HCT116 (cell line): Measurements from ENCODE around the gene EXOC4. TPM values are rescaled to one million over a fixed set of nuclear protein-coding genes. Genes with fewer than 3 reads are reported as not detected.

Experiments
- ATAC-seq: fragments of 200-7000 bp; cut with Tn5 transposase; 2 replicates; pipeline ENCODE4 v1.9.1; 2020; ENCODE audit warnings: mild to moderate bottlenecking, moderate library complexity
- BruUV-seq: library from RNA; stranded (reverse); fragments of 400-500 nt; replicated peaks from 2 replicates; lab custom pipeline; 2021; lab: Mats Ljungman, UMichigan
- CTCF ChIA-PET: fragments of 300-600 bp; sonication (Branson Sonifier 250); formaldehyde crosslinking; loops from one replicate; lab custom pipeline; 2021; ENCODE audit warnings: antibody characterized with exemption; lab: Charles Lee
- POLR2A ChIA-PET: fragments of 300-600, 350-600 bp; sonication (Branson Sonifier 250); formaldehyde crosslinking; loops from one replicate; lab custom pipeline; 2021; ENCODE audit warnings: antibody characterized with exemption; lab: Charles Lee
- RAD21 ChIA-PET, 2 experiments: fragments of 300-600 bp; sonication (Branson Sonifier 250); formaldehyde crosslinking; loops; one replicate each; lab custom pipeline; 2023; ENCODE audit warnings: low total read pairs in 2 of 2; ENCODE audit not compliant: uncharacterized antibody in 2 of 2, unreplicated experiment in 2 of 2, low non-redundant PET in 1 of 2; lab: Charles Lee
- DNase-seq: peaks from one replicate; pipeline ENCODE4 v3.0.0-alpha.2; 2010; ENCODE audit warnings: low read depth, low spot score
- H2AFZ ChIP-seq: fragments of 200-600 bp; shearing (Covaris generic), sonication (generic); 2 replicates; pipeline ENCODE4 v1.6.1; 2017; ENCODE audit warnings: low read depth, mixed run types, mixed read lengths, antibody characterized with exemption, low read length; ENCODE audit not compliant: poor library complexity, severe bottlenecking
- H3K27ac ChIP-seq: 2 replicates; pipeline ENCODE4 v1.5.1; 2012; ENCODE audit warnings: low read depth, low read length
- H3K27me3 ChIP-seq: fragments of 200-600 bp; sonication (generic); 2 replicates; pipeline ENCODE4 v1.6.1; 2016; ENCODE audit warnings: mixed run types, low read length, mixed read lengths; ENCODE audit not compliant: insufficient read depth
- H3K36me3 ChIP-seq, 2 experiments: fragments of 200-500 bp in 1 of 2; fragments of 200-600 bp in 1 of 2; sonication (Bioruptor generic) in 1 of 2; sonication (generic) in 1 of 2; 2 replicates each; pipeline versions ENCODE4 v1.5.1 to v1.6.1; 2014 to 2016; ENCODE audit warnings: low read length in 2 of 2, inconsistent platforms in 1 of 2, mixed read lengths in 1 of 2, mixed run types in 1 of 2; ENCODE audit not compliant: insufficient read depth in 2 of 2, control insufficient read depth in 1 of 2
- H3K4me1 ChIP-seq, 2 experiments: fragments of 200-600 bp in 1 of 2; sonication (generic) in 1 of 2; 2 replicates each; pipeline versions ENCODE4 v1.5.1 to v1.6.1; 2012 to 2017; ENCODE audit warnings: low read length in 2 of 2, inconsistent platforms in 1 of 2, mild to moderate bottlenecking in 1 of 2, mixed read lengths in 1 of 2, mixed run types in 1 of 2, moderate library complexity in 1 of 2; ENCODE audit not compliant: insufficient read depth in 2 of 2, control insufficient read depth in 1 of 2
- H3K4me2 ChIP-seq: fragments of 200-600 bp; sonication (generic); 2 replicates; pipeline ENCODE4 v1.6.1; 2017; ENCODE audit warnings: mixed run types, low read length, mixed read lengths
- H3K4me3 ChIP-seq, 2 experiments: fragments of 200-600 bp in 1 of 2; sonication (generic) in 1 of 2; replicated peaks in 1 of 2; 2 replicates each; pipeline ENCODE4 v1.5.1; 2011 to 2016; ENCODE audit warnings: low read length in 2 of 2, control low read depth in 1 of 2, low read depth in 1 of 2, mild to moderate bottlenecking in 1 of 2, mixed read lengths in 1 of 2, mixed run types in 1 of 2
- H3K79me2 ChIP-seq: fragments of 200-600 bp; sonication (generic); 2 replicates; pipeline ENCODE4 v1.6.1; 2017; ENCODE audit warnings: mild to moderate bottlenecking, mixed run types, low read length, moderate library complexity, mixed read lengths; ENCODE audit not compliant: insufficient read depth
- H3K9ac ChIP-seq: fragments of 200-600 bp; sonication (generic); 2 replicates; pipeline ENCODE4 v1.6.1; 2016; ENCODE audit warnings: low read length, mixed read lengths
- H3K9me2 ChIP-seq: fragments of 200-600 bp; sonication (generic), shearing (Covaris generic); 2 replicates; pipeline ENCODE4 v1.6.1; 2017; ENCODE audit warnings: mixed run types, mild to moderate bottlenecking, moderate library complexity; ENCODE audit not compliant: insufficient read depth
- H3K9me3 ChIP-seq, 2 experiments: fragments of 200-500 bp in 1 of 2; fragments of 200-600 bp in 1 of 2; sonication (Bioruptor generic) in 1 of 2; sonication (generic) in 1 of 2; 2 replicates each; pipeline ENCODE4 v1.6.1; 2014 to 2017; ENCODE audit warnings: low read length in 2 of 2, mixed read lengths in 2 of 2, inconsistent platforms in 1 of 2, low read depth in 1 of 2, mild to moderate bottlenecking in 1 of 2, mixed run types in 1 of 2, moderate library complexity in 1 of 2; ENCODE audit not compliant: control insufficient read depth in 1 of 2, insufficient read depth in 1 of 2
- H4K20me1 ChIP-seq: fragments of 200-600 bp; sonication (generic), shearing (Covaris generic); 2 replicates; pipeline ENCODE4 v1.6.1; 2017; ENCODE audit warnings: mixed run types, mild to moderate bottlenecking, moderate library complexity; ENCODE audit not compliant: insufficient read depth
- CEBPB ChIP-seq: IDR thresholded peaks from 2 replicates; pipeline ENCODE4 v1.6.1; 2012; ENCODE audit warnings: low read depth
- ELF1 ChIP-seq: IDR thresholded peaks from 2 replicates; pipeline ENCODE4 v1.6.1; 2012; ENCODE audit warnings: low read depth, borderline replicate concordance
- EZH2 ChIP-seq: fragments of 200-600 bp; sonication (generic); IDR thresholded peaks from 2 replicates; pipeline ENCODE4 v1.6.1; 2017; ENCODE audit warnings: antibody characterized with exemption, mixed run types
- FOSL1 ChIP-seq: IDR thresholded peaks from 2 replicates; pipeline ENCODE4 v1.6.1; 2012; ENCODE audit warnings: low read depth
- JUND ChIP-seq: IDR thresholded peaks from 2 replicates; pipeline ENCODE4 v1.6.1; 2012
- MAX ChIP-seq: IDR thresholded peaks from 2 replicates; pipeline ENCODE4 v1.6.1; 2012
- POLR2A ChIP-seq: IDR thresholded peaks from 2 replicates; pipeline ENCODE4 v1.7.0; 2011; ENCODE audit warnings: borderline replicate concordance; ENCODE audit not compliant: insufficient read depth, insufficient read length; ENCODE audit errors: extremely low read depth
- POLR2AphosphoS5 ChIP-seq: IDR thresholded peaks from 2 replicates; pipeline ENCODE4 v1.6.1; 2011; ENCODE audit warnings: mild to moderate bottlenecking, low read depth, low read length, moderate library complexity
- RAD21 ChIP-seq: IDR thresholded peaks from 2 replicates; pipeline ENCODE4 v1.6.1; 2012; ENCODE audit warnings: low read depth, mild to moderate bottlenecking
- SIN3A ChIP-seq: IDR thresholded peaks from 2 replicates; pipeline ENCODE4 v1.6.1; 2012; ENCODE audit warnings: low read depth
- SP1 ChIP-seq: IDR thresholded peaks from 2 replicates; pipeline ENCODE4 v1.6.1; 2012; ENCODE audit warnings: low read depth
- SRF ChIP-seq: IDR thresholded peaks from 2 replicates; pipeline ENCODE4 v1.6.1; 2012; ENCODE audit warnings: low read depth
- YY1 ChIP-seq: IDR thresholded peaks from 2 replicates; pipeline ENCODE4 v1.6.1; 2011; ENCODE audit warnings: low read length, low read depth, moderate library complexity, mild to moderate bottlenecking; ENCODE audit not compliant: insufficient replicate concordance; ENCODE audit errors: extremely low read depth
- ZBTB33 ChIP-seq: IDR thresholded peaks from 2 replicates; pipeline ENCODE4 v1.6.1; 2011; ENCODE audit warnings: mild to moderate bottlenecking, low read length, moderate library complexity; ENCODE audit not compliant: insufficient replicate concordance; ENCODE audit errors: extremely low read depth
- ZNF274 ChIP-seq: fragments of 200-500 bp; sonication (Bioruptor generic); IDR thresholded peaks from 2 replicates; pipeline ENCODE4 v1.6.1; 2014; ENCODE audit warnings: mild to moderate bottlenecking, low read depth, low read length, inconsistent platforms
- intact Hi-C: fragments of 100-400 bp; cut with micrococcal nuclease; formaldehyde crosslinking; loops from 2 replicates; pipeline ENCODE4 v1.10.0; 2022
- total RNA-seq: library from RNA; stranded (reverse); gene quantifications from one replicate; pipeline ENCODE4 v1.2.1, GENCODE V29; 2021; ENCODE audit not compliant: unreplicated experiment
- TF ChIP-seq, protein P1 (sequence below), 3 experiments: fragments of 200-600 bp in 1 of 3; sonication (generic) in 1 of 3; IDR thresholded peaks in 2 of 3; conservative IDR thresholded peaks in 1 of 3; 2 replicates each; pipeline ENCODE4 v1.5.1; 2012 to 2017; ENCODE audit warnings: low read depth in 2 of 3, low read length in 2 of 3, antibody characterized with exemption in 1 of 3, borderline replicate concordance in 1 of 3, control low read depth in 1 of 3, mild to moderate bottlenecking in 1 of 3, mixed read lengths in 1 of 3, mixed run types in 1 of 3, moderate library complexity in 1 of 3; ENCODE audit not compliant: insufficient read depth in 1 of 3
- TF ChIP-seq, protein P2 (sequence below): IDR thresholded peaks from 2 replicates; pipeline ENCODE4 v1.6.1; 2012

EXOC4 gene
- total RNA-seq, 1 experiment from 2014 or later: 40.3 TPM

DNA sequence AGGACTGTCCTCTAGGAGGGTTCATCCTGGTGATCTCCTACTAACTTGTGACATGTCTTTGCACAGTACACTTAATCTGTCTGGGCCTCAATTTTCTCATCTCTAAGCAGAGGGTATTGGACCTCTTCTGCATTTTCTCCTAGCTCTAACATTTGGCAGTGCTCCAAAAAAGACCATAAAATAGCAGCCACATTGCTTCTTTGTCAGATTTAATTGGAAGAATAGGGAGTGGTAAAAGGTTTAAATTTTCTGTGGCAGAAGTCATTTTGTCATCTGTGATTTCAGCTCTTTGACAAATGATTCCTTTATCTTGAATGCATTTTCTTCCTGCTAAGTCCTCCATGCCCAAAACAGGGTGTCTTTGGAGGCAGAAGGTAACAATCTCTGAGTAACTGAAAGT lies 584.3 kb downstream of the EXOC4 start (continued):
- TF ChIP-seq, protein P1, sequence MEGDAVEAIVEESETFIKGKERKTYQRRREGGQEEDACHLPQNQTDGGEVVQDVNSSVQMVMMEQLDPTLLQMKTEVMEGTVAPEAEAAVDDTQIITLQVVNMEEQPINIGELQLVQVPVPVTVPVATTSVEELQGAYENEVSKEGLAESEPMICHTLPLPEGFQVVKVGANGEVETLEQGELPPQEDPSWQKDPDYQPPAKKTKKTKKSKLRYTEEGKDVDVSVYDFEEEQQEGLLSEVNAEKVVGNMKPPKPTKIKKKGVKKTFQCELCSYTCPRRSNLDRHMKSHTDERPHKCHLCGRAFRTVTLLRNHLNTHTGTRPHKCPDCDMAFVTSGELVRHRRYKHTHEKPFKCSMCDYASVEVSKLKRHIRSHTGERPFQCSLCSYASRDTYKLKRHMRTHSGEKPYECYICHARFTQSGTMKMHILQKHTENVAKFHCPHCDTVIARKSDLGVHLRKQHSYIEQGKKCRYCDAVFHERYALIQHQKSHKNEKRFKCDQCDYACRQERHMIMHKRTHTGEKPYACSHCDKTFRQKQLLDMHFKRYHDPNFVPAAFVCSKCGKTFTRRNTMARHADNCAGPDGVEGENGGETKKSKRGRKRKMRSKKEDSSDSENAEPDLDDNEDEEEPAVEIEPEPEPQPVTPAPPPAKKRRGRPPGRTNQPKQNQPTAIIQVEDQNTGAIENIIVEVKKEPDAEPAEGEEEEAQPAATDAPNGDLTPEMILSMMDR (IDR thresholded peaks at IDR 0.05 in 2 of 3, conservative IDR thresholded peaks at IDR 0.05 in 1 of 3; ENCODE audit: borderline replicate concordance in 1 of 3, insufficient read depth in 1 of 3, low read depth in 2 of 3, low read length in 2 of 3): no peak
- TF ChIP-seq FOSL1 (no peak), SRF (no peak), RAD21 (no peak), JUND (no peak)

- Histone ChIP-seq H3K4me2 (no peak overlapping the region), H4K20me1 (no peaks in the 10 kb centered on the region), H3K9ac (no peak overlapping the region), H3K4me1 (no peaks in the 10 kb centered on the region), H3K36me3 (no peaks in the 10 kb centered on the region), H3K79me2 (no peaks in the 10 kb centered on the region), H3K27ac (no peak overlapping the region), H3K9me2 (no peaks in the 10 kb centered on the region), H3K27me3 (no peaks in the 10 kb centered on the region), H2AFZ (no peak overlapping the region), H3K4me3 (no peak overlapping the region), H3K9me3 (no peaks in the 10 kb centered on the region)
- ChIA-PET RAD21 (no interaction called here), POLR2A (no interaction called here), CTCF (no interaction called here)
- DNase-seq (no peak), ATAC-seq (no peak)
- BruUV-seq: no TSS peak
- intact Hi-C loops: no loop called here
- no peak for TF ChIP-seq SP1
- no peak for TF ChIP-seq CEBPB
- TF ChIP-seq YY1: no peak
- TF ChIP-seq, protein P2, sequence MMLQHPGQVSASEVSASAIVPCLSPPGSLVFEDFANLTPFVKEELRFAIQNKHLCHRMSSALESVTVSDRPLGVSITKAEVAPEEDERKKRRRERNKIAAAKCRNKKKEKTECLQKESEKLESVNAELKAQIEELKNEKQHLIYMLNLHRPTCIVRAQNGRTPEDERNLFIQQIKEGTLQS: no peak
- TF ChIP-seq MAX: no peak
- no peak for TF ChIP-seq POLR2AphosphoS5
- no peak for TF ChIP-seq JUND
- TF ChIP-seq ZNF274: no peak
- TF ChIP-seq ELF1: no peak
- TF ChIP-seq SRF: no peak
- TF ChIP-seq FOSL1: no peak
- no peak for TF ChIP-seq ZBTB33
- TF ChIP-seq SIN3A: no peak
- no peak for TF ChIP-seq EZH2
- TF ChIP-seq, protein P1 (IDR thresholded peaks at IDR 0.05 in 2 of 3, conservative IDR thresholded peaks at IDR 0.05 in 1 of 3; ENCODE audit: borderline replicate concordance in 1 of 3, insufficient read depth in 1 of 3, low read depth in 2 of 3, low read length in 2 of 3): no peak
- TF ChIP-seq POLR2A: no peak
Observed at GRCh38 chr7:133839121-133839520, 586.2 kb downstream of the EXOC4 start.
